CD14-positive monocyte (primary cell): ENCODE data around the gene CFAP300. TPM values are rescaled to one million over a fixed set of nuclear protein-coding genes. Genes with fewer than 3 reads are reported as not detected.

Source experiments
- DNase-seq, 3 donors: peaks; one replicate each; pipeline ENCODE4 v3.0.0-alpha.2; 2011 to 2022
- H2AFZ ChIP-seq: 2 replicates; pipeline ENCODE4 v1.6.0; 2012; ENCODE audit warnings: mild to moderate bottlenecking, low read depth, low read length, inconsistent platforms; ENCODE audit not compliant: insufficient read depth, poor library complexity, severe bottlenecking
- H3K27ac ChIP-seq, 2 donors: 1 replicate in 1 of 2; 2 replicates in 1 of 2; pipeline ENCODE4 v1.5.1; 2012 to 2013; ENCODE audit warnings: low read length in 2 of 2, control low read depth in 1 of 2, inconsistent platforms in 1 of 2, low read depth in 1 of 2, mild to moderate bottlenecking in 1 of 2
- H3K27me3 ChIP-seq, 2 donors: one replicate each; pipeline versions ENCODE4 v1.6.0 to v1.6.1; 2011 to 2013; ENCODE audit warnings: low read length in 2 of 2; ENCODE audit not compliant: control insufficient read depth in 2 of 2, insufficient read depth in 2 of 2
- H3K36me3 ChIP-seq, 2 donors: replicated peaks in 1 of 2; 1 replicate in 1 of 2; 2 replicates in 1 of 2; pipeline versions ENCODE4 v1.5.1 to v1.6.1; 2012 to 2013; ENCODE audit warnings: low read length in 2 of 2, control low read depth in 1 of 2, inconsistent platforms in 1 of 2, mild to moderate bottlenecking in 1 of 2; ENCODE audit not compliant: insufficient read depth in 2 of 2, control insufficient read depth in 1 of 2
- H3K4me1 ChIP-seq, 2 donors: 1 replicate in 1 of 2; 2 replicates in 1 of 2; pipeline versions ENCODE4 v1.5.1 to v1.6.1; 2012 to 2013; ENCODE audit warnings: low read length in 2 of 2, control low read depth in 1 of 2, inconsistent platforms in 1 of 2, mild to moderate bottlenecking in 1 of 2, moderate library complexity in 1 of 2; ENCODE audit not compliant: insufficient read depth in 2 of 2, control insufficient read depth in 1 of 2
- H3K4me2 ChIP-seq: replicated peaks from 2 replicates; pipeline ENCODE3; 2012; ENCODE audit warnings: low read length, moderate library complexity, mild to moderate bottlenecking; ENCODE audit not compliant: poor library complexity, severe bottlenecking; ENCODE audit errors: extremely low read depth
- H3K4me3 ChIP-seq, 3 experiments: fragments of 200-600 bp in 1 of 3; sonication (generic) in 1 of 3; replicated peaks in 1 of 3; 1 replicate in 2 of 3; 2 replicates in 1 of 3; pipeline ENCODE4 v1.5.1; 2011 to 2013; ENCODE audit warnings: low read length in 3 of 3, mild to moderate bottlenecking in 3 of 3, control low read depth in 2 of 3, low read depth in 2 of 3, inconsistent platforms in 1 of 3, moderate library complexity in 1 of 3
- H3K79me2 ChIP-seq: 2 replicates; pipeline ENCODE4 v1.6.0; 2012; ENCODE audit warnings: mild to moderate bottlenecking, control low read depth, inconsistent platforms, low read length, moderate library complexity; ENCODE audit not compliant: insufficient read depth
- H3K9ac ChIP-seq: 2 replicates; pipeline ENCODE4 v1.6.0; 2017; ENCODE audit warnings: low read length, mild to moderate bottlenecking; ENCODE audit not compliant: insufficient read depth, poor library complexity, severe bottlenecking
- H3K9me3 ChIP-seq, 2 donors: replicated peaks in 1 of 2; 1 replicate in 1 of 2; 2 replicates in 1 of 2; pipeline versions ENCODE4 v1.5.1 to v1.6.1; 2012 to 2013; ENCODE audit warnings: low read length in 2 of 2, control low read depth in 1 of 2; ENCODE audit not compliant: control insufficient read depth in 1 of 2, insufficient read depth in 1 of 2
- H4K20me1 ChIP-seq: 2 replicates; pipeline ENCODE4 v1.6.0; 2012; ENCODE audit warnings: mild to moderate bottlenecking, low read length, control low read depth, moderate library complexity; ENCODE audit not compliant: insufficient read depth
- H3K27ac Mint-ChIP-seq, 7 donors: one replicate each; pipeline ENCODE4 v1.8.0; 2020; ENCODE audit warnings: mild to moderate bottlenecking in 7 of 7, mixed read lengths in 7 of 7, moderate library complexity in 6 of 7, inconsistent platforms in 2 of 7
- H3K27me3 Mint-ChIP-seq, 3 donors: one replicate each; pipeline ENCODE4 v1.8.0; 2021 to 2022; ENCODE audit warnings: low read depth in 3 of 3, mild to moderate bottlenecking in 3 of 3, mixed read lengths in 3 of 3, moderate library complexity in 3 of 3, inconsistent platforms in 1 of 3
- H3K36me3 Mint-ChIP-seq, 2 donors: one replicate each; pipeline ENCODE4 v1.8.0; 2020; ENCODE audit warnings: mixed read lengths in 2 of 2, inconsistent platforms in 1 of 2, mild to moderate bottlenecking in 1 of 2
- H3K4me1 Mint-ChIP-seq: one replicate; pipeline ENCODE4 v1.8.0; 2020; ENCODE audit warnings: mild to moderate bottlenecking, mixed read lengths
- H3K4me3 Mint-ChIP-seq, 2 donors: one replicate each; pipeline ENCODE4 v1.8.0; 2020; ENCODE audit warnings: mild to moderate bottlenecking in 2 of 2, mixed read lengths in 2 of 2, moderate library complexity in 1 of 2
- H3K9me3 Mint-ChIP-seq, 7 donors: one replicate each; pipeline ENCODE4 v1.8.0; 2020 to 2022; ENCODE audit warnings: mixed read lengths in 7 of 7, mild to moderate bottlenecking in 6 of 7, moderate library complexity in 6 of 7, inconsistent platforms in 2 of 7
- WGBS: methylation state at CpG from one replicate; pipeline ENCODE4 v1.1.5; 2013; ENCODE audit warnings: missing lambda C conversion rate; ENCODE audit not compliant: insufficient coverage; 5-methylcytosine and 5-hydroxymethylcytosine counted together
- intact Hi-C, 2 donors: fragments of 100-400 bp; cut with micrococcal nuclease; formaldehyde crosslinking; loops; one replicate each; pipeline versions ENCODE4 v1.15.0 to v1.15.1; 2023
- polyA plus RNA-seq, 3 donors: library from polyadenylated mRNA; depleted of rRNA in 1 of 3; unstranded in 2 of 3; stranded (reverse) in 1 of 3; fragments of 300-500 nt in 2 of 3; fragments of >200 nt in 1 of 3; fragmentation: Illumina TruSeq in 2 of 3; gene quantifications; 1 replicate in 2 of 3; 2 replicates in 1 of 3; pipeline ENCODE4 v1.2.3, GENCODE V29; 2012 to 2021
- TF ChIP-seq, protein P1 (sequence below): fragments of 200-600 bp; IDR thresholded peaks from one replicate; pipeline ENCODE4 v1.8.0; 2022; ENCODE audit warnings: antibody characterized with exemption, mild to moderate bottlenecking

CFAP300 gene
- polyA plus RNA-seq, 3 donors, result not detected

GRCh38 chr11:102070766-102071165 lies 23.5 kb downstream of the CFAP300 start:
- Mint-ChIP-seq H3K27me3 (peaks cover 0 to 19% (median 6%) of the 10 kb centered on the region in 3 donors), H3K4me3 (no peak overlapping the region), H3K27ac (no peak overlapping the region), H3K9me3 (peaks cover 22 to 51% (median 34%) of the 10 kb centered on the region in 7 donors), H3K4me1 (no peaks in the 10 kb centered on the region), H3K36me3 (no peaks in the 10 kb centered on the region)
- H3K79me2 ChIP-seq, result no peaks in the 10 kb centered on the region
- H3K27me3 ChIP-seq, result no peaks in the 10 kb centered on the region
- no peak for DNase-seq
- H3K27ac ChIP-seq, result no peak overlapping the region
- H2AFZ ChIP-seq, result no peak overlapping the region
- H3K36me3 ChIP-seq, result no peaks in the 10 kb centered on the region
- no peaks in the 10 kb centered on the region for H4K20me1 ChIP-seq
- H3K4me3 ChIP-seq, result no peak overlapping the region
- intact Hi-C loops, result no loop called here
- peaks cover 25 to 37% of the 10 kb centered on the region in 2 donors for H3K9me3 ChIP-seq
- H3K9ac ChIP-seq, result no peak overlapping the region
- TF ChIP-seq, protein P1, sequence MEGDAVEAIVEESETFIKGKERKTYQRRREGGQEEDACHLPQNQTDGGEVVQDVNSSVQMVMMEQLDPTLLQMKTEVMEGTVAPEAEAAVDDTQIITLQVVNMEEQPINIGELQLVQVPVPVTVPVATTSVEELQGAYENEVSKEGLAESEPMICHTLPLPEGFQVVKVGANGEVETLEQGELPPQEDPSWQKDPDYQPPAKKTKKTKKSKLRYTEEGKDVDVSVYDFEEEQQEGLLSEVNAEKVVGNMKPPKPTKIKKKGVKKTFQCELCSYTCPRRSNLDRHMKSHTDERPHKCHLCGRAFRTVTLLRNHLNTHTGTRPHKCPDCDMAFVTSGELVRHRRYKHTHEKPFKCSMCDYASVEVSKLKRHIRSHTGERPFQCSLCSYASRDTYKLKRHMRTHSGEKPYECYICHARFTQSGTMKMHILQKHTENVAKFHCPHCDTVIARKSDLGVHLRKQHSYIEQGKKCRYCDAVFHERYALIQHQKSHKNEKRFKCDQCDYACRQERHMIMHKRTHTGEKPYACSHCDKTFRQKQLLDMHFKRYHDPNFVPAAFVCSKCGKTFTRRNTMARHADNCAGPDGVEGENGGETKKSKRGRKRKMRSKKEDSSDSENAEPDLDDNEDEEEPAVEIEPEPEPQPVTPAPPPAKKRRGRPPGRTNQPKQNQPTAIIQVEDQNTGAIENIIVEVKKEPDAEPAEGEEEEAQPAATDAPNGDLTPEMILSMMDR, result no peak
- no peaks in the 10 kb centered on the region for H3K4me1 ChIP-seq
- no peak overlapping the region for H3K4me2 ChIP-seq
- no CpG with 5 or more reads among the region's 1 CpG for WGBS

DNA sequence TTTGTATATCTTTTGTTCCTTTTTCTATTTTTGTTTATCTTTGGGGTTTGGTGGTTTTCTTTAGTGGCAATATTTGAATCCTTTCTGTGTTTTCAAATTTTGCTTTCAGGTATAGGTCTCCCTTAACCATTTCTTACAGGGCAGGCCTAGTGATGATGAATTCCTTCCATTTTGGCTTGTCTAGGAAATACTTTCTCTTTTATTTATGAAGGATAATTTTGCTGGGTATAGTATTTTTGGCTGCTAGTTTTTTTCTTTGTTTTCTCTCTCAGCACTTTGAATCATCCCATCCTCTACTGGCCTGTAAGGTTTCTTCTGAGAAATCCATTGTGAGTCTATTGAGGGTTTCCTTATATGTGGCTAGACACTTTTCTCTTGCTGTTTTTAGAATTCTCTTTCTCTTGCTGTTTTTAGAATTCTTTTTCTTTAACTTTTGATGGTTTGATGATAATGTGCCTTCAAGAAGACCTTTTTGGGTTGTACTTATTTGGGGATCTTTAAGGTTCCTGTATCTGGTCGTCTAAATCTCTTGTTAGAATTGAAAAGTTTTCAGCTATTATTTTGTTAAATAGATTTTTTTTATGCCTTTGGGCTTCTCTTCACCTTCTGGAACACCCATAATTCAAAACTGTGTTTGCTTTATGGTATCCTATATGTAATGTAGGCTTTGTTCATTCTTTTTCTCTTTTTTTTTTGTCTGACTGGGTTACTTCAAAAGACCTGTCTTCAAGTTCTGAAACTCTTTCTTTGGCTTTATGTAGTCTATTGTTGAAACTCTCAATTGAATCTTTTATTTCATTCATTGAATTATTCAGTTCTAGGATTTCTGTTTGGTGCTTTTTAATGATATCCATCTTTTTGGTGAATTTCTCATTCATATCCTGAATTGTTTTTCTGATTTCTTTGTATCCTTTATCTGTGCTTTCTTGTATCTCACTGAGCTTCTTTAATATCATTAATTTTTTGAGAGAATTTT lies 24.5 kb downstream of the CFAP300 start:
- Mint-ChIP-seq H3K9me3 (peaks cover 22 to 56% (median 34%) of the 10 kb centered on the region in 7 donors), H3K27ac (no peak overlapping the region), H3K27me3 (peaks cover 2 to 23% (median 4%) of the 10 kb centered on the region in 3 donors), H3K36me3 (no peaks in the 10 kb centered on the region), H3K4me3 (no peak overlapping the region), H3K4me1 (no peaks in the 10 kb centered on the region)
- 100% methylated on average over 1 of the region's 1 CpG for WGBS
- Histone ChIP-seq H3K4me2 (no peak overlapping the region), H2AFZ (no peak overlapping the region), H3K9ac (no peak overlapping the region), H3K79me2 (no peaks in the 10 kb centered on the region), H3K4me1 (no peaks in the 10 kb centered on the region), H3K4me3 (no peak overlapping the region), H3K27me3 (no peaks in the 10 kb centered on the region), H3K36me3 (no peaks in the 10 kb centered on the region), H3K27ac (no peak overlapping the region), H4K20me1 (no peaks in the 10 kb centered on the region), H3K9me3 (peaks cover 25 to 37% of the 10 kb centered on the region in 2 donors)
- no peak for DNase-seq
- TF ChIP-seq, protein P1, result no peak
- intact Hi-C loops, result no loop called here
